Fibroblast of lung (primary cell): ENCODE results near the gene PTGIS. TPM values are rescaled to one million over a fixed set of nuclear protein-coding genes. Genes with fewer than 3 reads are reported as not detected.
"Not testable (repeated sequence)": the region's sequence is repeated elsewhere in the genome, so short reads cannot be mapped to it uniquely, and the experiment has no call there.

Experiments
- DNase-seq, 2 donors: peaks; one replicate each; pipeline versions ENCODE4 v3.0.0 to v3.0.0-alpha.2; 2010; ENCODE audit warnings: low read depth in 2 of 2
- H2AFZ ChIP-seq: 2 replicates; pipeline ENCODE4 v1.5.1; 2012; ENCODE audit warnings: low read length, control low read depth, inconsistent platforms
- H3K27ac ChIP-seq: 2 replicates; pipeline ENCODE4 v1.5.1; 2011; ENCODE audit warnings: low read length, control low read depth; ENCODE audit not compliant: insufficient read depth
- H3K27me3 ChIP-seq: 2 replicates; pipeline ENCODE4 v1.5.1; 2011; ENCODE audit warnings: mild to moderate bottlenecking, low read length; ENCODE audit not compliant: control insufficient read depth, insufficient read depth
- H3K36me3 ChIP-seq: 2 replicates; pipeline ENCODE4 v1.5.1; 2011; ENCODE audit warnings: low read length; ENCODE audit not compliant: control insufficient read depth, insufficient read depth
- H3K4me1 ChIP-seq: 2 replicates; pipeline ENCODE4 v1.5.1; 2011; ENCODE audit warnings: low read length; ENCODE audit not compliant: control insufficient read depth, insufficient read depth; ENCODE audit errors: extremely low read depth
- H3K4me2 ChIP-seq: 2 replicates; pipeline ENCODE4 v1.5.1; 2011; ENCODE audit warnings: low read length, control low read depth; ENCODE audit not compliant: insufficient read depth; ENCODE audit errors: extremely low read depth
- H3K4me3 ChIP-seq, 4 experiments: fragments of 200-600 bp in 1 of 4; sonication (generic) in 1 of 4; replicated peaks in 1 of 4; 2 replicates each; pipeline ENCODE4 v1.5.1; 2011 to 2016; ENCODE audit warnings: low read length in 4 of 4, low read depth in 3 of 4, mild to moderate bottlenecking in 3 of 4, control low read depth in 2 of 4, inconsistent platforms in 1 of 4, mixed read lengths in 1 of 4; ENCODE audit not compliant: insufficient read depth in 1 of 4; ENCODE audit errors: control extremely low read depth in 1 of 4
- H3K79me2 ChIP-seq: 2 replicates; pipeline ENCODE4 v1.5.1; 2012; ENCODE audit warnings: mild to moderate bottlenecking, low read length, inconsistent platforms; ENCODE audit not compliant: control insufficient read depth, insufficient read depth
- H3K9ac ChIP-seq: 2 replicates; pipeline ENCODE4 v1.5.1; 2011; ENCODE audit warnings: mild to moderate bottlenecking, low read length, control low read depth; ENCODE audit not compliant: insufficient read depth
- H3K9me3 ChIP-seq: 2 replicates; pipeline ENCODE4 v1.5.1; 2012; ENCODE audit warnings: low read depth, low read length; ENCODE audit not compliant: control insufficient read depth, insufficient read depth
- H4K20me1 ChIP-seq: 2 replicates; pipeline ENCODE4 v1.5.1; 2011; ENCODE audit warnings: low read length; ENCODE audit not compliant: control insufficient read depth, insufficient read depth; ENCODE audit errors: extremely low read depth
- EZH2 ChIP-seq: IDR thresholded peaks from 2 replicates; pipeline ENCODE4 v1.5.1; 2012; ENCODE audit warnings: low read length, control low read depth, mild to moderate bottlenecking; ENCODE audit errors: missing control alignments
- polyA minus RNA-seq: library from RNA; depleted of rRNA, polyadenylated mRNA; stranded (reverse); fragments of >200 nt; gene quantifications from 2 replicates; pipeline ENCODE4 v1.2.3, GENCODE V29; 2011; ENCODE audit warnings: low replicate concordance
- polyA plus RNA-seq, 2 donors: library from polyadenylated mRNA; depleted of rRNA in 1 of 2; stranded (reverse) in 1 of 2; unstranded in 1 of 2; fragments of >200 nt; gene quantifications; 2 replicates each; pipeline ENCODE4 v1.2.1, GENCODE V29; 2011 to 2012; ENCODE audit warnings: missing spikeins in 1 of 2
- total RNA-seq: library from RNA; depleted of rRNA; stranded (reverse); fragments of >200 nt; gene quantifications from 2 replicates; pipeline ENCODE4 v1.2.1, GENCODE V29; 2014
- TF ChIP-seq, protein P1 (sequence below), 2 donors: IDR thresholded peaks in 1 of 2; conservative IDR thresholded peaks in 1 of 2; 1 replicate in 1 of 2; 2 replicates in 1 of 2; pipeline ENCODE4 v1.5.1; 2011 to 2012; ENCODE audit warnings: low read length in 2 of 2, control low read depth in 1 of 2, inconsistent platforms in 1 of 2, low read depth in 1 of 2, mild to moderate bottlenecking in 1 of 2

Gene PTGIS
- total RNA-seq = 41.5 and 79.1 TPM in 2 replicates
- polyA plus RNA-seq = 6.8 and 33.1 TPM in 2 replicates
- 5.3 and 22.0 TPM in 2 replicates for polyA plus RNA-seq (2012)
- 24.8 and 159 TPM in 2 replicates for polyA minus RNA-seq

DNA sequence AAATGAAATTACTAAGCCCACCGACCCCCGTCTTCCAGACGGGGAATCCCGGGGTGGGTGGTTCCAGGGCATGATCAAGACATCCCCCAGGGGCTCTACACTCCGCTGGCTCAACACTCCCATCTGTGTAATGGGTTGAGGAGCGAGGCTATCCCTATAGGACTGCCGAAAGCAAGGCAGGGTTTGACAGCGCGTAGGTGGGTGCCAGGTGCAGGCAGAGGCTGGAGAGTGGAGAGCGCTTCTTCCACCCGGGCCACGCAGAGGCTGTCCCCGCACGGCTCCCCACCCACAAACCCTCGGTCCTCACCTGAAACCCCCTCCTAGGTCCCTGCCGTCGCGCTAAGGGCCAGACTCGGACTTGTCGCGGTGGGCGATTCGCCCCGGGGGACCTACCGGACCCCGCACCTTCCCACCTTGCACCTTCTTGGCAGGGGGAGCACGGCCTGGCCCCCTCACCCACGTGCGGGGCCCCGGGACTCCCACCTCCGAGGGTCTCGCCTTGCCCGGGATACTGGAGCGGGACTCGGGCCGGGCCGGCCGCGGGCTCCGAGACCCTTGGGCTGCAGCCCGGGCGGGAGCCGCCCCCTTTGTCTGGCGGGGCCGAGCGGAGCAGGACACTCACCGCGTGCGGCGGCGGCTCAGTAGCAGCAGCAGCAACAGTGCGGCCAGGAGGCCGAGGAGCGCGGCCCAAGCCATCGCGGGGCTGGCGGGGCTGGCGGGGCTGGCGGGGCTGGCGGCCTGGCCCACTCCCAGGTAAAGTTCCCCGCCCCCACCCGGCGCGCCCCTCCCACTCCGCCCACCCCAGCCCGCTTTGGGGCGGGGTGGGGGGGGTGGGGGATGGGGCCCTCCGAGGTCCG lies at the start of gene PTGIS:
Gene PTGIS, minus strand, starts transcription at position 717 of the 857 bp plus-strand sequence. Its CDS starts 21 bp downstream, at position 696.
- Histone ChIP-seq H3K4me3 (peak within 1 kb of the TSS in 3 of 4 experiments; percentile 26 to 65 (median 29)), H3K9ac (peak within 1 kb of the TSS; percentile 24), H3K27me3 (peaks cover 26% of the 10 kb centered on the region), H3K4me1 (no peaks in the 10 kb centered on the region), H4K20me1 (no peaks in the 10 kb centered on the region), H3K27ac (peak within 1 kb of the TSS; percentile 36), H3K4me2 (peak within 1 kb of the TSS; percentile 57), H3K79me2 (no peaks in the 10 kb centered on the region), H2AFZ (no peak within 1 kb of the TSS), H3K9me3 (no peaks in the 10 kb centered on the region), H3K36me3 (no peaks in the 10 kb centered on the region)
- DNase-seq = no peak
- TF ChIP-seq, protein P1, sequence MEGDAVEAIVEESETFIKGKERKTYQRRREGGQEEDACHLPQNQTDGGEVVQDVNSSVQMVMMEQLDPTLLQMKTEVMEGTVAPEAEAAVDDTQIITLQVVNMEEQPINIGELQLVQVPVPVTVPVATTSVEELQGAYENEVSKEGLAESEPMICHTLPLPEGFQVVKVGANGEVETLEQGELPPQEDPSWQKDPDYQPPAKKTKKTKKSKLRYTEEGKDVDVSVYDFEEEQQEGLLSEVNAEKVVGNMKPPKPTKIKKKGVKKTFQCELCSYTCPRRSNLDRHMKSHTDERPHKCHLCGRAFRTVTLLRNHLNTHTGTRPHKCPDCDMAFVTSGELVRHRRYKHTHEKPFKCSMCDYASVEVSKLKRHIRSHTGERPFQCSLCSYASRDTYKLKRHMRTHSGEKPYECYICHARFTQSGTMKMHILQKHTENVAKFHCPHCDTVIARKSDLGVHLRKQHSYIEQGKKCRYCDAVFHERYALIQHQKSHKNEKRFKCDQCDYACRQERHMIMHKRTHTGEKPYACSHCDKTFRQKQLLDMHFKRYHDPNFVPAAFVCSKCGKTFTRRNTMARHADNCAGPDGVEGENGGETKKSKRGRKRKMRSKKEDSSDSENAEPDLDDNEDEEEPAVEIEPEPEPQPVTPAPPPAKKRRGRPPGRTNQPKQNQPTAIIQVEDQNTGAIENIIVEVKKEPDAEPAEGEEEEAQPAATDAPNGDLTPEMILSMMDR (conservative IDR thresholded peaks at IDR 0.05 in 1 of 2, IDR thresholded peaks at IDR 0.05 in 1 of 2; ENCODE audit: low read depth in 1 of 2, low read length in 2 of 2) = no peak
- TF ChIP-seq EZH2 = peak; percentile 82

GRCh38 chr20:49617394-49617793 lies 49.5 kb upstream of the PTGIS start:
- not testable (repeated sequence) for DNase-seq, H2AFZ ChIP-seq, H4K20me1 ChIP-seq, H3K36me3 ChIP-seq, H3K79me2 ChIP-seq, H3K9ac ChIP-seq, H3K27ac ChIP-seq, H3K4me1 ChIP-seq, H3K4me3 ChIP-seq, H3K27me3 ChIP-seq, H3K9me3 ChIP-seq, H3K4me2 ChIP-seq

DNA sequence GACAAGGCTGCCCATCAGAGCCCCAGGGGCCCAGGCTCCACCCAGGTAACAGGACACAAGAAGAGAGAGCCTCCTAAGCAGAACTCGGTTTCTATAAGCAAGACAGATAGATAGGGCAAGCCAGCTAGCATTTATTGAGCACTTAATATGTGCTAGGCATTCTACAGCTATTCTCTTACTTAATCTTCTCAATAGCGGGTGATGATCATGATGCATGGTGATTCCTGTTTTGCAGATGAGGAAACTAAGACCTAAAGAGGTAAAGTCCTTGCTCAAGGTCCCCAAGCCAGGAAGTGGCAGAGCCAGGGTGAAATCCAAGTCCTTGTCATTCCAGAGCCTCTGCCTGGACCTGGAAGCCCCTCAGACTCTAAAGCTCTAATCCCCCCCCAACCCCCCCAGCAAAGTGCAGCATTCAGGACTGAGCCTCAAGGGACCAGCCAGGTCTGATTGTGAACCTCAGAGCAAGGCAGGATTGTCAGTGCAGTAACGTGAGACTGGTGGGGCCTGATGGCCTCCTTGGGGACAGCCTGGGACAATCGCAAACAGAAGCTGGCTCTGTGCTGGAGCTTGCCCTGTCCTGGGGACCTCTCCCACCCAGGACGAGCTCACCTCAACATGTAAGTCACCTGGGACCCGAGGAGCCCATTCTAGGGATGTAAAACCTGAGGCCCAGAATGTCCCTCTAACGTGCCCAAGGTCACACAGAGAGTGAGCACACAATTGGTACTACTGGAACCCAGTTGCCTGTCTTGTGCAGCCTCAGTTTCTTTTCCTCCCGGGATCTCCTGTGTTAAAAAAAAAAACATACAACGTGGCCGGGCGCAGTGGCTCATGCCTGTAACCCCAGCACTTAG lies 48.4 kb upstream of the PTGIS start:
- Histone ChIP-seq H3K4me2 (no peak overlapping the region), H3K9ac (no peak overlapping the region), H3K36me3 (no peaks in the 10 kb centered on the region), H3K4me1 (no peaks in the 10 kb centered on the region), H3K27ac (no peak overlapping the region), H3K79me2 (no peaks in the 10 kb centered on the region), H3K27me3 (no peaks in the 10 kb centered on the region), H4K20me1 (no peaks in the 10 kb centered on the region), H2AFZ (no peak overlapping the region), H3K9me3 (no peaks in the 10 kb centered on the region), H3K4me3 (no peak overlapping the region)
- DNase-seq = no peak
- TF ChIP-seq EZH2 = no peak
- TF ChIP-seq, protein P1 (conservative IDR thresholded peaks at IDR 0.05 in 1 of 2, IDR thresholded peaks at IDR 0.05 in 1 of 2; ENCODE audit: low read depth in 1 of 2, low read length in 2 of 2) = no peak
